ENCODE measurements around the gene ZSCAN18.
A peak's percentile ranks its signal among the peaks of the same experiment; 100 is the strongest.

Gene ZSCAN18

GRCh38 chr19:58040751-58041525 is 57.1 kb downstream of the ZSCAN18 start:
- Histone ChIP-seq H3K4me3 (ENCODE audit: low read depth, low read length) (no peak overlapping the region), H3K27me3 (ENCODE audit: insufficient read depth, low read depth, severe bottlenecking) (no peaks in the 10 kb centered on the region), H3K36me3 (no peaks in the 10 kb centered on the region; the same call in 1 of the 2 replicates), H3K27ac (peak overlapping the region; percentile 89), H3K9me3 (ENCODE audit: severe bottlenecking) (no peaks in the 10 kb centered on the region)
- peak; percentile 93 for DNase-seq
- no peak for TF ChIP-seq CTCF (IDR thresholded peaks at IDR 0.05; ENCODE audit: low read depth, low read length)

- Histone ChIP-seq H3K36me3 (no peaks in the 10 kb centered on the region; the same call in 1 of the 2 replicates), H3K9me3 (ENCODE audit: severe bottlenecking) (no peaks in the 10 kb centered on the region), H3K27me3 (ENCODE audit: insufficient read depth, low read depth, severe bottlenecking) (no peaks in the 10 kb centered on the region), H3K4me3 (ENCODE audit: low read depth, low read length) (no peak overlapping the region), H3K27ac (peak overlapping the region; percentile 42)
- peak; percentile 32 for DNase-seq
- TF ChIP-seq CTCF (IDR thresholded peaks at IDR 0.05; ENCODE audit: low read depth, low read length), result no peak
Observed at GRCh38 chr19:58038688-58039204, 59.3 kb downstream of the ZSCAN18 start.

GRCh38 chr19:58037927-58038687 is 59.9 kb downstream of the ZSCAN18 start:
- peak; percentile 68 for DNase-seq
- H3K9me3 ChIP-seq (ENCODE audit: severe bottlenecking), result peaks cover under 1% of the 10 kb centered on the region
- H3K27me3 ChIP-seq (ENCODE audit: insufficient read depth, low read depth, severe bottlenecking), result no peaks in the 10 kb centered on the region
- H3K27ac ChIP-seq, result peak overlapping the region; percentile 42
- H3K4me3 ChIP-seq (ENCODE audit: low read depth, low read length), result no peak overlapping the region
- 0 out of 2 replicates have a peak, but pooled peaks have one; percentile 3 for TF ChIP-seq CTCF (IDR thresholded peaks at IDR 0.05; ENCODE audit: low read depth, low read length)
- H3K36me3 ChIP-seq, result no peaks in the 10 kb centered on the region; the same call in 1 of the 2 replicates

- H3K9me3 ChIP-seq (ENCODE audit: severe bottlenecking), result peaks cover 2% of the 10 kb centered on the region
- no peak for TF ChIP-seq CTCF (IDR thresholded peaks at IDR 0.05; ENCODE audit: low read depth, low read length)
- H3K27me3 ChIP-seq (ENCODE audit: insufficient read depth, low read depth, severe bottlenecking), result no peaks in the 10 kb centered on the region
Observed at GRCh38 chr19:58035863-58036262, 62.2 kb downstream of the ZSCAN18 start.

GRCh38 chr19:58034477-58034793 is 63.6 kb downstream of the ZSCAN18 start:
- H3K27me3 ChIP-seq (ENCODE audit: insufficient read depth, low read depth, severe bottlenecking), result no peaks in the 10 kb centered on the region
- H3K4me3 ChIP-seq (ENCODE audit: low read depth, low read length), result peak overlapping the region; percentile 69
- H3K27ac ChIP-seq, result peak overlapping the region; percentile 82
- TF ChIP-seq CTCF (IDR thresholded peaks at IDR 0.05; ENCODE audit: low read depth, low read length), result no peak
- no peaks in the 10 kb centered on the region for H3K36me3 ChIP-seq
- peak; percentile 35 for DNase-seq
- peaks cover 2% of the 10 kb centered on the region for H3K9me3 ChIP-seq (ENCODE audit: severe bottlenecking)

More at GRCh38 chr19:58035863-58036262, 62.2 kb downstream of the ZSCAN18 start:
- Histone ChIP-seq H3K27ac (no peak overlapping the region), H3K36me3 (no peaks in the 10 kb centered on the region), H3K4me3 (ENCODE audit: low read depth, low read length) (no peak overlapping the region)
- no peak for DNase-seq

Measured in WERI-Rb-1 (cell line).